SU-DHL-6 (cell line): ENCODE data around the gene C15orf62.

Experiments
- H2AFZ ChIP-seq: fragments of 200-600 bp; sonication (generic); 2 replicates; pipeline ENCODE4 v1.6.1; 2014; ENCODE audit warnings: low read depth, mild to moderate bottlenecking, moderate library complexity, mixed read lengths, antibody characterized with exemption, low read length; ENCODE audit not compliant: severe bottlenecking
- H3F3A ChIP-seq: fragments of 200-600 bp; shearing (Covaris generic); 2 replicates; pipeline ENCODE4 v1.6.0; 2016; ENCODE audit warnings: antibody characterized with exemption, mild to moderate bottlenecking; ENCODE audit not compliant: insufficient read depth
- H3K27ac ChIP-seq: fragments of 200-600 bp; sonication (generic); 2 replicates; pipeline ENCODE4 v1.5.1; 2016; ENCODE audit warnings: low read depth, mild to moderate bottlenecking, low read length, moderate library complexity, mixed read lengths
- H3K27me3 ChIP-seq: fragments of 200-600 bp; sonication (generic), shearing (Covaris generic); 2 replicates; pipeline ENCODE4 v1.6.0; 2014; ENCODE audit warnings: mild to moderate bottlenecking, low read length
- H3K36me3 ChIP-seq: fragments of 200-600 bp; sonication (generic); 2 replicates; pipeline ENCODE4 v1.6.1; 2014; ENCODE audit warnings: mild to moderate bottlenecking, low read length, mixed read lengths
- H3K4me2 ChIP-seq: fragments of 300-600, 200-600 bp; shearing (Covaris generic), sonication (generic); 2 replicates; pipeline ENCODE4 v1.6.0; 2014; ENCODE audit warnings: low read length, low read depth, mild to moderate bottlenecking; ENCODE audit not compliant: poor library complexity, severe bottlenecking
- H3K4me3 ChIP-seq: fragments of 200-600 bp; sonication (generic); 2 replicates; pipeline ENCODE4 v1.5.1; 2014; ENCODE audit warnings: antibody characterized with exemption, low read length, mild to moderate bottlenecking, mixed read lengths; ENCODE audit not compliant: insufficient read depth, poor library complexity, severe bottlenecking
- H3K79me2 ChIP-seq: fragments of 200-600 bp; sonication (generic); 2 replicates; pipeline ENCODE4 v1.6.1; 2014; ENCODE audit warnings: mild to moderate bottlenecking, low read length, moderate library complexity; ENCODE audit not compliant: insufficient read depth
- H3K9ac ChIP-seq: fragments of 200-600 bp; sonication (generic); 2 replicates; pipeline ENCODE4 v1.7.0; 2014; ENCODE audit warnings: mild to moderate bottlenecking, low read length
- H3K9me2 ChIP-seq: fragments of 200-600 bp; sonication (generic); replicated peaks from 2 replicates; pipeline ENCODE4 v1.6.1; 2014; ENCODE audit warnings: low read length; ENCODE audit not compliant: insufficient read depth
- H3K9me3 ChIP-seq: fragments of 200-600 bp; sonication (generic); 2 replicates; pipeline ENCODE4 v1.6.1; 2014; ENCODE audit warnings: low read length, mixed read lengths; ENCODE audit not compliant: insufficient read depth
- H4K20me1 ChIP-seq: fragments of 200-600 bp; sonication (generic); 2 replicates; pipeline ENCODE4 v1.6.1; 2014; ENCODE audit warnings: low read depth, mild to moderate bottlenecking, antibody characterized with exemption, low read length, moderate library complexity, mixed read lengths
- CTCF ChIP-seq: fragments of 200-600 bp; sonication (generic); IDR thresholded peaks from one replicate; pipeline ENCODE4 v1.5.1; 2017; ENCODE audit warnings: antibody characterized with exemption, mild to moderate bottlenecking, low read length, moderate library complexity; ENCODE audit not compliant: insufficient read depth, poor library complexity, severe bottlenecking
- EZH2phosphoT487 ChIP-seq: fragments of 200-600 bp; sonication (generic), shearing (Covaris generic); conservative IDR thresholded peaks from 2 replicates; pipeline ENCODE4 v1.6.1; 2018; ENCODE audit warnings: mild to moderate bottlenecking, antibody characterized with exemption, low read length, moderate library complexity, mixed read lengths

The C15orf62 gene

GRCh38 chr15:40789999-40790398 lies 20.2 kb downstream of the C15orf62 start:
- H3K27ac ChIP-seq: no peak overlapping the region
- no peak overlapping the region for H3K4me2 ChIP-seq
- TF ChIP-seq EZH2phosphoT487: no peak
- TF ChIP-seq CTCF: no peak
- no peaks in the 10 kb centered on the region for H3K9me3 ChIP-seq
- H3K36me3 ChIP-seq: no peaks in the 10 kb centered on the region
- H3F3A ChIP-seq: no peaks in the 10 kb centered on the region
- no peak overlapping the region for H3K9ac ChIP-seq
- H3K4me3 ChIP-seq: no peak overlapping the region
- no peaks in the 10 kb centered on the region for H3K27me3 ChIP-seq
- no peaks in the 10 kb centered on the region for H3K9me2 ChIP-seq
- H2AFZ ChIP-seq: no peak overlapping the region
- H4K20me1 ChIP-seq: no peaks in the 10 kb centered on the region
- peaks cover 37% of the 10 kb centered on the region for H3K79me2 ChIP-seq

DNA sequence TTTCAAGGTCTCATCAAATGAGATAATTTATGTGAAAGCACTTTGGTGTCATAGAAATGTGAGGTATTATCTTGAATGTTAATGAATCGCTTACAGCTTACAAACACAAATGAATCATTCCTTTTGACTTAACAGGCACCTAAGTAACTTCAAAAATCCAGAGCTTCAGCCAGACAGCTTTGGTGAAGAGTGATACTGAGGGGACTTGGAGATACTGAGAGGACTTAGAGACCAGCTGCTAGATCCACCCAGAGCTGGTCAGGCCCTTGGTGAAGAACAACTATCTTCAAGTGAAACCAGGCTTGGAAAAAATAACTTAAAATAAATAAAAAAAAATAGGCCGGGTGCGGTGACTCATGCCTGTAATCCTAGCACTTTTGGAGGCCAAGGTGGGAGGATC lies 20.9 kb downstream of the C15orf62 start:
- no peaks in the 10 kb centered on the region for H3F3A ChIP-seq
- H3K9me3 ChIP-seq: no peaks in the 10 kb centered on the region
- H3K4me3 ChIP-seq: no peak overlapping the region
- H3K27me3 ChIP-seq: no peaks in the 10 kb centered on the region
- H3K4me2 ChIP-seq: no peak overlapping the region
- TF ChIP-seq CTCF (no peak), EZH2phosphoT487 (no peak)
- no peak overlapping the region for H2AFZ ChIP-seq
- no peaks in the 10 kb centered on the region for H4K20me1 ChIP-seq
- H3K9ac ChIP-seq: no peak overlapping the region
- H3K9me2 ChIP-seq: no peaks in the 10 kb centered on the region
- no peaks in the 10 kb centered on the region for H3K36me3 ChIP-seq
- H3K27ac ChIP-seq: no peak overlapping the region
- peaks cover 44% of the 10 kb centered on the region for H3K79me2 ChIP-seq

- Histone ChIP-seq H3K79me2 (peaks cover 59% of the 10 kb centered on the region), H3K4me3 (no peak overlapping the region), H3K27me3 (no peaks in the 10 kb centered on the region), H3K9me3 (no peaks in the 10 kb centered on the region), H2AFZ (no peak overlapping the region), H3F3A (no peaks in the 10 kb centered on the region), H3K9me2 (no peaks in the 10 kb centered on the region), H3K27ac (no peak overlapping the region), H3K36me3 (no peaks in the 10 kb centered on the region), H3K9ac (no peak overlapping the region), H4K20me1 (no peaks in the 10 kb centered on the region), H3K4me2 (no peak overlapping the region)
- TF ChIP-seq EZH2phosphoT487: no peak
- TF ChIP-seq CTCF: no peak
These were observed 22.6 kb downstream of the C15orf62 start for GRCh38 chr15:40792394-40792793.
